Nephron progenitor cell (in vitro differentiated cells): Measurements from ENCODE around the gene HCRTR2.

Source experiments
- DNase-seq: peaks from one replicate; pipeline ENCODE4 v3.0.0; 2021
- H3K27ac Mint-ChIP-seq: 2 replicates; pipeline ENCODE4 v1.8.0; 2021; ENCODE audit warnings: mild to moderate bottlenecking, moderate library complexity, mixed read lengths
- H3K27me3 Mint-ChIP-seq: 2 replicates; pipeline ENCODE4 v1.8.0; 2021; ENCODE audit warnings: mild to moderate bottlenecking, low read depth, mixed read lengths; ENCODE audit not compliant: poor library complexity
- H3K36me3 Mint-ChIP-seq: 2 replicates; pipeline ENCODE4 v1.8.0; 2021; ENCODE audit warnings: low read depth, mixed read lengths
- H3K4me1 Mint-ChIP-seq: 2 replicates; pipeline ENCODE4 v1.8.0; 2021; ENCODE audit warnings: mixed read lengths
- H3K4me3 Mint-ChIP-seq: 2 replicates; pipeline ENCODE4 v1.8.0; 2021; ENCODE audit warnings: mild to moderate bottlenecking, moderate library complexity, mixed read lengths
- H3K9me3 Mint-ChIP-seq: 2 replicates; pipeline ENCODE4 v1.8.0; 2021; ENCODE audit warnings: mild to moderate bottlenecking, moderate library complexity, mixed read lengths
- TF ChIP-seq, protein P1 (sequence below): fragments of 200-600 bp; sonication (generic); IDR thresholded peaks from 2 replicates; pipeline ENCODE4 v1.5.0; 2021; ENCODE audit warnings: antibody characterized with exemption

The HCRTR2 gene

DNA sequence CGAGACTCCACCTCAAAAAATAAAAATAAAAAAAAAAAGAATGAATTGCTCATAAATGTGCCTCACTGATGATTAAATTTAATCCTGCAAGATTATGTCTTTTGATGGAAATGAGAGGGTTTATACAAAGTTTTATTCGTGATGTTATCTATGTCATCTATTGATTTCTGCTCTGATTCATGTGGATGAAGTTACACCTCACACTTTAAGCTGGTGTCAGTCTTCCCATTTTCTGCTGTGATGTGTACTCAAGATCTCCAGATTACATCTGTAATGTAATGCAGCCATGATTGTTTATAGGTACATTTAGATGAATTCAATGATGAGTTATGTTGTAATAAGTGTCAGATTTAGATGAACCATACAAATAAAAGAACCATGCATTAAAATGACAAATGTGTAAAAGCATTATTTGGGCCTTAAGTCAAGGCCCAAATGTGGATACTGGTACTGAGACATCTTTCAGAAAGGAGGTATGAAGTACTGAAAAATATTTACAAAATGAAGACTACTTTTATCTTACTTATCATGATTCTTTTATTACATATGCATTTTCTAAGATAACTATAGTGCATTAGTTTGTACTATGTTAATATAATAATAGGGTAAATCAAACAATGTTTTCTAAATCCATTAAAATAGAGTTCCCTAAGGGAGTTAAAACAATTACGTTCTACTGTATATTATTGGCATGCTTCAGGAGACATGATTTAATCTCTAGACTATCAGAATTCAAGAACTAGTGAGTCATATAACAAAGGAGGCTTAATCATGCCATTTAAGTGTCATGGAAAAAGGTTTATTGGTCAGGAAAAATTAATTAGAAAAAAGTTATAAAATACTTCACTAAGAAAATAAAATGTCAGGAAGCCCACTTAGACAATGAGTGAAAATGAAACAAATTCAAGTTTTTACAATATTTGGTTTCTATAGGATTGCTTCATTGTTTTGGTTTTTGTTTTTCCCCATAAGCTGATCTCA, 34.5 kb downstream of the HCRTR2 start:
- TF ChIP-seq, protein P1, sequence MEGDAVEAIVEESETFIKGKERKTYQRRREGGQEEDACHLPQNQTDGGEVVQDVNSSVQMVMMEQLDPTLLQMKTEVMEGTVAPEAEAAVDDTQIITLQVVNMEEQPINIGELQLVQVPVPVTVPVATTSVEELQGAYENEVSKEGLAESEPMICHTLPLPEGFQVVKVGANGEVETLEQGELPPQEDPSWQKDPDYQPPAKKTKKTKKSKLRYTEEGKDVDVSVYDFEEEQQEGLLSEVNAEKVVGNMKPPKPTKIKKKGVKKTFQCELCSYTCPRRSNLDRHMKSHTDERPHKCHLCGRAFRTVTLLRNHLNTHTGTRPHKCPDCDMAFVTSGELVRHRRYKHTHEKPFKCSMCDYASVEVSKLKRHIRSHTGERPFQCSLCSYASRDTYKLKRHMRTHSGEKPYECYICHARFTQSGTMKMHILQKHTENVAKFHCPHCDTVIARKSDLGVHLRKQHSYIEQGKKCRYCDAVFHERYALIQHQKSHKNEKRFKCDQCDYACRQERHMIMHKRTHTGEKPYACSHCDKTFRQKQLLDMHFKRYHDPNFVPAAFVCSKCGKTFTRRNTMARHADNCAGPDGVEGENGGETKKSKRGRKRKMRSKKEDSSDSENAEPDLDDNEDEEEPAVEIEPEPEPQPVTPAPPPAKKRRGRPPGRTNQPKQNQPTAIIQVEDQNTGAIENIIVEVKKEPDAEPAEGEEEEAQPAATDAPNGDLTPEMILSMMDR, result no peak
- no peaks in the 10 kb centered on the region for H3K9me3 Mint-ChIP-seq
- H3K27me3 Mint-ChIP-seq, result no peaks in the 10 kb centered on the region
- DNase-seq, result no peak
- no peaks in the 10 kb centered on the region for H3K4me1 Mint-ChIP-seq
- no peaks in the 10 kb centered on the region for H3K36me3 Mint-ChIP-seq
- H3K4me3 Mint-ChIP-seq, result no peak overlapping the region
- H3K27ac Mint-ChIP-seq, result no peak overlapping the region

DNA sequence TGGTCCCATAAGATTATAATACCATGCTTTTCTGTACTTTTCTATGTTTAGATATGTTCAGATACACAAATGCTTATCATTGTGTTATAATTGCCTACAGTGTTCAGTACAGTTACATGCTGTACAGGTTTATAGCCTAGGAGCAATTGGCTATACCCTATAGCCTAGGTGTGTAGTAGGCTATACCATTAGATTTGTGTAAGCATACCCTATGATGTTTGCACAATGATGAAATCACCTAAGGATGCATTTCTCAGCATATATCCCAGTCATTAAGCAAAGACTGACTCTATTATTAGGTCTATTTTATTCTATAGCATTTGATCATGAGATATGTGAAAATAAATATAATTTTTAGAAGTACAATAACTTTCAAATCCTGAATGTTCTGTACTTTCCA, 36.6 kb downstream of the HCRTR2 start:
- TF ChIP-seq, protein P1, result no peak
- Mint-ChIP-seq H3K36me3 (no peaks in the 10 kb centered on the region), H3K27ac (no peak overlapping the region), H3K27me3 (no peaks in the 10 kb centered on the region), H3K4me3 (no peak overlapping the region), H3K4me1 (no peaks in the 10 kb centered on the region), H3K9me3 (no peaks in the 10 kb centered on the region)
- DNase-seq, result no peak

DNA sequence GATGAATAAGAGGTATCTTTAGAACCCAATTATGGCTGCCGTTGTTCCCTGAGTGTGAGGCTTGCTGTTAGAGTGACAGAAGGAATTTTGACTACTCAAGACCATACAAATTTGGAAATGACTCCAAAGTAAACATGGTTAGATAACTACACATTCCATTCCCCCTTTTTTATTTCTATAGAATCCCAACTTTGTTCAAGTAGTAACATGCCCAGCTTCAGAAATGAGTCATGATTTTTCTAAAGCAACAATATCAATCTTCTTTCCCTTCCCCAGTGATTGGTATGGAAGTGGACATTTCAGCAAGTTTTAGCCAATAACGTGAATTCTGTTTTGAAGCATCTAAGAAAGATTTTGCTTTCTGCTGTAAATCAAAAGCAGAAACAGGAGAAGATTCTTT, 37.8 kb downstream of the HCRTR2 start:
- Mint-ChIP-seq H3K36me3 (no peaks in the 10 kb centered on the region), H3K27ac (no peak overlapping the region), H3K4me3 (no peak overlapping the region), H3K4me1 (no peaks in the 10 kb centered on the region), H3K9me3 (no peaks in the 10 kb centered on the region), H3K27me3 (no peaks in the 10 kb centered on the region)
- no peak for DNase-seq
- TF ChIP-seq, protein P1, result no peak

DNA sequence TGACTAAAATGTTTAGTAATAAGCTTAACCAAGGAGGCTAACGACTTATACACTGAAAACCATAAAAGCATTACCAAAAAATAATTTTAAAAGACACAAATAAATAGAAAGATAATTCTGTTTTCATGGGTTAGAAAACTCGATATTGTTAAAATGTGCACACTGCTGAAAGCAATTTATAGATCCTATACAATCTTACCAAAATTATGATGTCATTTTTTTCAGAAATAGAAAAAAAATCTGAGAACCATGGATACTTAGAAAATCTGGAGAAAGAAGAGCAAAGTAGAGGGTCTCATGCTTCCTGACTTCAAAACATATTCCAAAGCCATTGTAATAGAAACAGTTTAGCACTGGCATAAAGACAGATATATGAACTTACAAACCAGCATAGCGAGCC, 46.6 kb downstream of the HCRTR2 start:
- Mint-ChIP-seq H3K36me3 (no peaks in the 10 kb centered on the region), H3K4me3 (no peak overlapping the region), H3K27me3 (peaks cover 3% of the 10 kb centered on the region)

DNA sequence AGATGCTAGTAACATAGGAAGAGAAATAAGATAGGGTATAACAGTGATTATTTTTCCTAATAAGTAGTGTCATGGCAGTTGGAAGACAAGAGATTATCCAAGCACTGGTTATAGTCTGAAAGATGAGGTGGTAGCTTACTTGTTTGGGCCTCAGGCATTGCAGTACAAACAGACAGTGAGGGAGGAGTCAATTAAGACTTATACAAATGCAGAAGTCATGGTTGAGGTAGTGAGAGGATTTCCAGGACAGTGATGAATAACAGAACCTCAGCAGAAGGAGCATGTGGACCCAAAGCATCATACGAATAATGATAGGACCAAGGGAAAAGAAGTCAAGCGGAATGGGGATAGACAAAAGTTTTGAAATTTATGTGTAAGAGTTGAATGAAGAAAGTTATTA, 53.5 kb downstream of the HCRTR2 start:
- Mint-ChIP-seq H3K27me3 (no peaks in the 10 kb centered on the region), H3K9me3 (no peaks in the 10 kb centered on the region), H3K27ac (no peak overlapping the region), H3K4me1 (no peaks in the 10 kb centered on the region), H3K36me3 (no peaks in the 10 kb centered on the region), H3K4me3 (no peak overlapping the region)
- no peak for DNase-seq
- TF ChIP-seq, protein P1, result no peak

More for the DNA sequence above, 46.6 kb downstream of the HCRTR2 start:
- Mint-ChIP-seq H3K9me3 (no peaks in the 10 kb centered on the region), H3K27ac (no peak overlapping the region), H3K4me1 (no peaks in the 10 kb centered on the region)
- DNase-seq, result no peak
- TF ChIP-seq, protein P1, result no peak

DNA sequence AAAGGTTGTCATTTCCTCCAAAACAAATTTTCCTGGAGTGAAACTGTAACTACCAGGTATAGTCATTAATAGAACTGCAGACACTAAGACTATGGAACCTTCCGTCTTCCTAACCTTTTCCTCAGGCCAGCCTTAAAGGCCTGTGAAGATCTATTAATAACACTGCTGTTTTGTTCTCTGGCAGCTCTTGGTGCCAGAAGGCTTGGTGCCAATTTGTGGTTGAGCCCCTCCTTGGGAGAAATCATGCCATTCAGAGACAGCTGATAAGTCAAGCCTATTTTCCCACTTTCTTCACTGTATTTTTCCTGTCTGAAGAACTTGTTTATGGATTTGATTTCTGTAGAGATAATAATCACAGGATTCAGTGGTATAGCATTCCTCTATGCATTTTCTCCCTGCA, 64.8 kb downstream of the HCRTR2 start:
- TF ChIP-seq, protein P1, result no peak
- H3K9me3 Mint-ChIP-seq, result no peaks in the 10 kb centered on the region
- H3K27ac Mint-ChIP-seq, result no peak overlapping the region
- H3K4me3 Mint-ChIP-seq, result no peak overlapping the region
- H3K36me3 Mint-ChIP-seq, result no peaks in the 10 kb centered on the region
- peaks cover 5% of the 10 kb centered on the region for H3K4me1 Mint-ChIP-seq
- DNase-seq, result no peak
- no peaks in the 10 kb centered on the region for H3K27me3 Mint-ChIP-seq
